ENCODE results near the gene RPS6KC1.

RPS6KC1 gene

DNA sequence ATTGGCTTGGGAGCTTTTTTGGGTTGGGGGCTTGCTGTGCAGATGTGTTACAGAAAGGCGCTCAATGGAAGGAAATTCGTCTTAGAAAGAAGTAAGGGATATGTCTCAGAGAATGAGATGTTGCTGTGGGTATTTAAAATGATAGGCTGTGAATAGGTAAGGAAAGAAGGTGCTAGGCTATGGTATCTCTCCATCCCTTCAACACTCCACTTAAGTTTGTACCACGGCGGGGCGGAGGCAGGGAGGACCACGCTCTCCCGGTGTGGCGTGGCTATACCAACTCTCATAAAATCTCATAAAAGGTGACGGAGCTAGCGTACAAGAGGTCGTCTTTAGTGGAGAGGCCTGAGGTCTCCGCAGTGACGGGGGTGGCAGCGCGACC, 305 bp upstream of the RPS6KC1 start:
- Histone ChIP-seq H3K27ac (peak overlapping the region; percentile 52; the same call in 1 of the 2 replicates), H3K9ac (ENCODE audit: insufficient read length) (peak overlapping the region; percentile 82), H3K4me3 (peak overlapping the region; percentile 90), H3K9me3 (ENCODE audit: low read depth, low read length) (no peaks in the 10 kb centered on the region; the same call in 1 of the 2 replicates), H3K36me3 (ENCODE audit: insufficient read depth, low read length) (no peaks in the 10 kb centered on the region; the same call in 1 of the 2 replicates)
- no peak for DNase-seq (ENCODE audit: low read depth, low spot score)
- no peak for TF ChIP-seq POLR2AphosphoS5 (IDR thresholded peaks at IDR 0.05; ENCODE audit: borderline replicate concordance, low read depth, low read length)
- TF ChIP-seq EZH2 (IDR thresholded peaks at IDR 0.05), result no peak
- TF ChIP-seq FOXP2 (optimal IDR thresholded peaks at IDR 0.05; ENCODE audit: control extremely low read depth, extremely low read length, insufficient read depth), result no peak

DNA sequence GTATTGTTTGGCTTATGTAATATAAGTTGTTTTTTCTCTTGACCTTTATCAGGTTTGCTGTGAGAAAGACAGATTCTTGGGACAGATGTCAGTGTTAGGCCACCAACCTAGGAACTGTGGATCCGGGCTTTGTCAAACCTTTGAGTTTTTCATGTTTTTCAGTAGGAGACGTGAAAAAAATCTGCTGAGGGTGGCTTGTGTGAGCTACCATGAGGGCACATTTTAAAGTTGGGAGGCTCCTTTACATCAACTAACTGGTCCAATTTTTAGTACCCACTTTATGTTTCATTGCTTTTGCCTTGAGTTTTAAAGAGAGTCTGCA, 801 bp downstream of the RPS6KC1 start:
- no peaks in the 10 kb centered on the region; the same call in 1 of the 2 replicates for H3K36me3 ChIP-seq (ENCODE audit: insufficient read depth, low read length)
- DNase-seq (ENCODE audit: low read depth, low spot score), result no peak
- peak overlapping the region; percentile 90 for H3K4me3 ChIP-seq
- H3K9me3 ChIP-seq (ENCODE audit: low read depth, low read length), result no peaks in the 10 kb centered on the region; the same call in 1 of the 2 replicates
- no peak overlapping the region for H3K27ac ChIP-seq
- no peak for TF ChIP-seq POLR2AphosphoS5 (IDR thresholded peaks at IDR 0.05; ENCODE audit: borderline replicate concordance, low read depth, low read length)
- no peak for TF ChIP-seq EZH2 (IDR thresholded peaks at IDR 0.05)
- no peak for TF ChIP-seq FOXP2 (optimal IDR thresholded peaks at IDR 0.05; ENCODE audit: control extremely low read depth, extremely low read length, insufficient read depth)
- H3K9ac ChIP-seq (ENCODE audit: insufficient read length), result peak overlapping the region; percentile 82

DNA sequence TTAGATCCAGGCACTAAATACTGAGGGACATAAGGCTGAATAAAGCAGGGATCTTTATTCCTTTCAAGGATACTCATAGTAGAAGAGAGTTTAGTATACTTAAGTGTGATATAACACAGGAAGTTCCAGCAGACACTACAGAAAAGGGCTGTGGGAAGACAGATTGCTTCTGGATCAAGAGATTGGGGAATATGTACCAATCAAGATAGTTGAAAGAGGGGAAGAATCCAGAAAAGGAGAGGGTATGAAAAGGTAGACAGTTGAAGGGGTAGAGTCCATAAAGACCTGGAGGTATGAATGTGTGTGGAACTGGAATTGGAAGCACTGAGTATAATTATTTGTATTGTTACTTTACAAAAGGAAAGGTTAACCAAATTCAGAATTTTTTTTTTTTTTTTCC, 2.4 kb downstream of the RPS6KC1 start:
- DNase-seq (ENCODE audit: low read depth, low spot score), result no peak

DNA sequence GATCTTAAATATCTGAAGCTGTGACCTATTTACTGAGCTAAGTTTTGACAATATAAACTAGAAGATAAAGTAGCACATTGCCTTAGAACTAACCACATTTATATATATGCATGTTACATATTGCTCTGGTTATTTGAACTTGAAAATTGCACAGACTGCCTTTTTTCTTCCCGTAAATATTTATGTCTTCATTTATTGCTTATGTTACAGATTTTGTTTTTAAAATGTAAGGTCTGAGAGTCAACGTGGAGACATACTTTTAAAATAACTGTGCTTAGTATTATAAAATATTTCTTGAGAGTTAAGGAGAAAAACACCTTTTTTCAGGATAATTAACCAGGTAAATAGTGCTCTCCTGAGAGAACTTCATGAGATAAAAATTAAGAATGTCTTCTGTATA, 3.1 kb downstream of the RPS6KC1 start:
- Histone ChIP-seq H3K9me3 (ENCODE audit: low read depth, low read length) (no peaks in the 10 kb centered on the region; the same call in 1 of the 2 replicates), H3K4me3 (no peak overlapping the region), H3K27ac (peak overlapping the region; percentile 44), H3K9ac (ENCODE audit: insufficient read length) (no peak overlapping the region), H3K36me3 (ENCODE audit: insufficient read depth, low read length) (no peaks in the 10 kb centered on the region; the same call in 1 of the 2 replicates)
- no peak for DNase-seq (ENCODE audit: low read depth, low spot score)
- no peak for TF ChIP-seq EZH2 (IDR thresholded peaks at IDR 0.05)
- TF ChIP-seq POLR2AphosphoS5 (IDR thresholded peaks at IDR 0.05; ENCODE audit: borderline replicate concordance, low read depth, low read length), result no peak
- no peak for TF ChIP-seq FOXP2 (optimal IDR thresholded peaks at IDR 0.05; ENCODE audit: control extremely low read depth, extremely low read length, insufficient read depth)

More for the DNA sequence above, 2.4 kb downstream of the RPS6KC1 start:
- Histone ChIP-seq H3K27ac (no peak overlapping the region), H3K36me3 (ENCODE audit: insufficient read depth, low read length) (no peaks in the 10 kb centered on the region; the same call in 1 of the 2 replicates), H3K9me3 (ENCODE audit: low read depth, low read length) (no peaks in the 10 kb centered on the region; the same call in 1 of the 2 replicates), H3K4me3 (no peak overlapping the region), H3K9ac (ENCODE audit: insufficient read length) (peak overlapping the region; percentile 28)
- no peak for TF ChIP-seq POLR2AphosphoS5 (IDR thresholded peaks at IDR 0.05; ENCODE audit: borderline replicate concordance, low read depth, low read length)
- TF ChIP-seq EZH2 (IDR thresholded peaks at IDR 0.05), result no peak
- TF ChIP-seq FOXP2 (optimal IDR thresholded peaks at IDR 0.05; ENCODE audit: control extremely low read depth, extremely low read length, insufficient read depth), result no peak

DNA sequence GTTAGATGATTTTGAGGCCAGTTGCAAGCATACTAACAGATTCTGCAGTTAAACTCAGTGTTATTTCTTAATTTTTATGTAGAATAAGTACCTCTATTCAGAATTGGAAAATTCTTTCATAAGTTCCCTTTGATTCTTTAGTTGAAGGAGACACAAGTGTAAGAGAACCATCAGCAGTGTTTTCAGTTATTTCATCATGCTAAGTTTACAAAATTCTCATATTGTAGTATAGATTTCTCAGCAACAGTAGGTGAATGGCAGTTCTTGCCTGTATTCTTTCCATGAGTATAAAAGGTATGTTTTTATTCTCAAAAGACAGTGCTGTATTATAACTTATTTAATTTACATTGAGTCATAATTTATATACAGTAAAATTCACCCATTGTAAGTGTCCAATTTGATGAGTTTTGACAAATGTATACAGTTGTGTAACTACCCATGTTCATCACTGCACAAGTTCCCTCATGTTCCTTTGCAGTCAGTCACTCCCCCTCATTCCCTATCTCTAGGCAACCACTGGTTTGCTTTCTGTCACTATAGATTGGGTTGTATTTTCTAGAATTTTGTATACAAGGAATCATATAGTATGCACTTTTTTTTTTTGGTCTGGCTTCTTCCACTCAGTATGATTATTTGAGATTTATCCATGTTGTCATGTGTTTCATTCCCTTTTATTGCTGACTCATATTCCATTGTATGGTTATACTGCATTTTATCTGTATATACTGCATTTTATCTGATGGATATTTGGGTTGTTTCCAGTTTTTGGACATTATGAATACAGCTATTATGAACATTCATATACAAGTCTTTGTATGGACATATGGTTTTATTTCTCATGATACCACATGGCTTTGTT, 3.9 kb downstream of the RPS6KC1 start:
- no peak for DNase-seq (ENCODE audit: low read depth, low spot score)
- Histone ChIP-seq H3K27ac (peak overlapping the region; percentile 44), H3K9ac (ENCODE audit: insufficient read length) (no peak overlapping the region), H3K9me3 (ENCODE audit: low read depth, low read length) (no peaks in the 10 kb centered on the region; the same call in 1 of the 2 replicates), H3K36me3 (ENCODE audit: insufficient read depth, low read length) (no peaks in the 10 kb centered on the region; the same call in 1 of the 2 replicates), H3K4me3 (no peak overlapping the region)
- TF ChIP-seq EZH2 (IDR thresholded peaks at IDR 0.05) (no peak), POLR2AphosphoS5 (IDR thresholded peaks at IDR 0.05; ENCODE audit: borderline replicate concordance, low read depth, low read length) (no peak), FOXP2 (optimal IDR thresholded peaks at IDR 0.05; ENCODE audit: control extremely low read depth, extremely low read length, insufficient read depth) (no peak)

DNA sequence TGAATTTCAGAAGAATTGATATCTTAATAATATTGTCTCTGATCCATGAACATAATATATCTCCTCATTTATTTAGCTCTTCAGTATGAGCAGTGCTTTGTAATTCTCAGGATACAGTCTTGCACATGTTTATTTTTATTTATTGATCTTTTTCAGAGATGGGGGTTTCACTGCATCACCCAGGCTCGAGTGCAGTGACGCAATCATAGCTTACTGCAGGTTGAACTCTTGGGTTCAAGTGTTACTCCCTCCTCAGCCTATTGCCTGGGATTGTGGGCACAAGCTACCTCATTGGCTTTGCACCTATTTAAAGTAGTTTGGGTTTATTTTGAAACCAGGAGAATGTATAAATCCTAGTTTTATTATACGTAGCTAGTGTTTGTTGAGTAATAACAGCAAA, 4.7 kb downstream of the RPS6KC1 start:
- Histone ChIP-seq H3K36me3 (ENCODE audit: insufficient read depth, low read length) (no peaks in the 10 kb centered on the region), H3K4me3 (no peak overlapping the region), H3K9me3 (ENCODE audit: low read depth, low read length) (no peaks in the 10 kb centered on the region; the same call in 1 of the 2 replicates), H3K9ac (ENCODE audit: insufficient read length) (no peak overlapping the region), H3K27ac (peak overlapping the region; percentile 22; the same call in 1 of the 2 replicates)
- DNase-seq (ENCODE audit: low read depth, low spot score), result no peak
- TF ChIP-seq POLR2AphosphoS5 (IDR thresholded peaks at IDR 0.05; ENCODE audit: borderline replicate concordance, low read depth, low read length), result no peak
- no peak for TF ChIP-seq FOXP2 (optimal IDR thresholded peaks at IDR 0.05; ENCODE audit: control extremely low read depth, extremely low read length, insufficient read depth)
- no peak for TF ChIP-seq EZH2 (IDR thresholded peaks at IDR 0.05)

DNA sequence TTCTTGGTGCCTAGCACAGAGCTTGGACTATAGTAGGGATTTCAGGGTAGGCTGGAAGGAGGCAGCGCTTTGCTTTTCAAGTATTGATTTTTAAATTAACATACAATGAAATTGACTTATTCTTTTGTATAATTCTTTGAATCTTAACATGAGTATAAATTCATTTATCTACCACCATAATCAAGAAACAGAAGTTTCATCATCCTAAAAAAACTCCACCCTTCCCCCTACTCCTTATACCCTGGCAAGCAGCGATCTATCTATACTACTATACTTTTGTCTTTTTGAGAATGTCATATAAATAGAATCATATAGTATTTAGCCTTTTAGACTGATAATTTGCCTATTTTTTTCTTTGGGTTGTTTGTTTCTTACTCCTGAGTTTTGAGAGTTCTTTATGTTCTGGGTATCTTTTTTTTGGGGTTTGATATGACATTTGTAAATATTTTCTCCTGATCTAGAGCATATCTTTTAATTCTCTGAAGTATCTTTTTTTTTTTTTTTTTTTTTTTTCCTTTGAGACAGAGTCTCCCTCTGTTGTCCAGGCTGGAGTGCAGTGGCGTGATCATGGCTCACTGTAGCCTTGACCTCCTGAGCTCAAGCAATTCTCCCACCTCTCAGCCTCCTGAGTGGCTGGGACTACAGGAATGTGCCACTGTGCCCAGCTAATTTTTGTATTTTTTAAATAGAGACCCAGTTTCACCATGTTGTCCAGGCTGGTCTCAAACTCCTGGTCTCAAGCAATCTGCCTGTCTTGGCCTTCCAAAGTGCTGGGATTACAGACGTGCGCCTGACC, 6.4 kb downstream of the RPS6KC1 start:
- H3K27ac ChIP-seq, result no peak overlapping the region
- H3K9me3 ChIP-seq (ENCODE audit: low read depth, low read length), result no peaks in the 10 kb centered on the region; the same call in 1 of the 2 replicates
- DNase-seq (ENCODE audit: low read depth, low spot score), result no peak
- no peak overlapping the region for H3K9ac ChIP-seq (ENCODE audit: insufficient read length)
- no peak overlapping the region for H3K4me3 ChIP-seq
- no peaks in the 10 kb centered on the region for H3K36me3 ChIP-seq (ENCODE audit: insufficient read depth, low read length)
- TF ChIP-seq FOXP2 (optimal IDR thresholded peaks at IDR 0.05; ENCODE audit: control extremely low read depth, extremely low read length, insufficient read depth), result no peak
- TF ChIP-seq EZH2 (IDR thresholded peaks at IDR 0.05), result no peak
- no peak for TF ChIP-seq POLR2AphosphoS5 (IDR thresholded peaks at IDR 0.05; ENCODE audit: borderline replicate concordance, low read depth, low read length)

DNA sequence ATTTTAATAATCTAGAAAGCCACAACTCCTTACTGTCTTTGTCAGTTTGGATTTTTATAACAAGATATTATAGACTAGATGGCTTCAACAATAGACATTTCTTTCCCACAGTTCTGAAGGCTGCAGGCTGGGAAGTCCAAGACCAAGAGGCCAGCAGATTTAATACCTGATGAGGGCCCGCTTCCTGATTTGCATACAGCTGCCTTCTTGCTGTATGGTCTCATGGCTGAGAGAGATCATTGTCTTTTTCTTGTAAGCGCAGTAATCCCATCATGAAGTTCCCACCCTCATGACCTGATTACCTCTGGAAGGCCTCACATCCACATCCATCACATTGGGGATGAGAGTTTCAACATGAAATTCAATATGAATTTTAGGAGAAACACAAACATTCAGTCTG, 9.8 kb downstream of the RPS6KC1 start:
- H3K27ac ChIP-seq, result no peak overlapping the region
- TF ChIP-seq FOXP2 (optimal IDR thresholded peaks at IDR 0.05; ENCODE audit: control extremely low read depth, extremely low read length, insufficient read depth), result no peak
- no peak for TF ChIP-seq POLR2AphosphoS5 (IDR thresholded peaks at IDR 0.05; ENCODE audit: borderline replicate concordance, low read depth, low read length)
- no peak for TF ChIP-seq EZH2 (IDR thresholded peaks at IDR 0.05)
- no peaks in the 10 kb centered on the region for H3K36me3 ChIP-seq (ENCODE audit: insufficient read depth, low read length)
- H3K9ac ChIP-seq (ENCODE audit: insufficient read length), result no peak overlapping the region
- no peak overlapping the region for H3K4me3 ChIP-seq
- H3K9me3 ChIP-seq (ENCODE audit: low read depth, low read length), result no peaks in the 10 kb centered on the region; the same call in 1 of the 2 replicates
- no peak for DNase-seq (ENCODE audit: low read depth, low spot score)

All from SK-N-MC (cell line).